ENCODE results near the gene DISP2.
A peak's percentile ranks its signal among the peaks of the same experiment; 100 is the strongest.

DISP2 gene

GRCh38 chr15:40357723-40358470 lies at the start of gene DISP2:
Gene DISP2 (plus strand): TSS chr15:40358219. CDS start chr15:40358322, 103 bp downstream.
- no peak for DNase-seq (ENCODE audit: extremely low read depth, low read depth)
- TF ChIP-seq CTCF (IDR thresholded peaks at IDR 0.05; ENCODE audit: low read depth, low read length) = no peak

- no peak for DNase-seq (ENCODE audit: extremely low read depth, low read depth)
- TF ChIP-seq CTCF (IDR thresholded peaks at IDR 0.05; ENCODE audit: low read depth, low read length) = no peak
These were observed 48.6 kb upstream of the DISP2 start for GRCh38 chr15:40309344-40309862.

- DNase-seq (ENCODE audit: extremely low read depth, low read depth) = no peak
- TF ChIP-seq CTCF (IDR thresholded peaks at IDR 0.05; ENCODE audit: low read depth, low read length) = peak; percentile 64
These were observed 47.7 kb upstream of the DISP2 start for GRCh38 chr15:40310001-40310959.

- DNase-seq (ENCODE audit: extremely low read depth, low read depth) = no peak
- no peak for TF ChIP-seq CTCF (IDR thresholded peaks at IDR 0.05; ENCODE audit: low read depth, low read length)
These were observed 47.0 kb upstream of the DISP2 start for GRCh38 chr15:40310993-40311392.

GRCh38 chr15:40312370-40313158 lies 45.5 kb upstream of the DISP2 start:
- no peak for DNase-seq (ENCODE audit: extremely low read depth, low read depth)
- TF ChIP-seq CTCF (IDR thresholded peaks at IDR 0.05; ENCODE audit: low read depth, low read length) = no peak

GRCh38 chr15:40313531-40314398 lies 44.3 kb upstream of the DISP2 start:
- no peak for TF ChIP-seq CTCF (IDR thresholded peaks at IDR 0.05; ENCODE audit: low read depth, low read length)
- no peak for DNase-seq (ENCODE audit: extremely low read depth, low read depth)

Measured in AG09319 (cell line).